Airway epithelial cell (primary cell): ENCODE measurements around the gene MXRA7. TPM values are rescaled to one million over a fixed set of nuclear protein-coding genes. Genes with fewer than 3 reads are reported as not detected.

Experiments used
- total RNA-seq: library from RNA; depleted of rRNA; stranded (reverse); fragments of >200 nt; gene quantifications from 2 replicates; pipeline ENCODE4 v1.2.3, GENCODE V29; 2015

MXRA7 gene, protein sequence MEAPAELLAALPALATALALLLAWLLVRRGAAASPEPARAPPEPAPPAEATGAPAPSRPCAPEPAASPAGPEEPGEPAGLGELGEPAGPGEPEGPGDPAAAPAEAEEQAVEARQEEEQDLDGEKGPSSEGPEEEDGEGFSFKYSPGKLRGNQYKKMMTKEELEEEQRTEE
- 73.4 and 101 TPM in 2 replicates for total RNA-seq

DNA sequence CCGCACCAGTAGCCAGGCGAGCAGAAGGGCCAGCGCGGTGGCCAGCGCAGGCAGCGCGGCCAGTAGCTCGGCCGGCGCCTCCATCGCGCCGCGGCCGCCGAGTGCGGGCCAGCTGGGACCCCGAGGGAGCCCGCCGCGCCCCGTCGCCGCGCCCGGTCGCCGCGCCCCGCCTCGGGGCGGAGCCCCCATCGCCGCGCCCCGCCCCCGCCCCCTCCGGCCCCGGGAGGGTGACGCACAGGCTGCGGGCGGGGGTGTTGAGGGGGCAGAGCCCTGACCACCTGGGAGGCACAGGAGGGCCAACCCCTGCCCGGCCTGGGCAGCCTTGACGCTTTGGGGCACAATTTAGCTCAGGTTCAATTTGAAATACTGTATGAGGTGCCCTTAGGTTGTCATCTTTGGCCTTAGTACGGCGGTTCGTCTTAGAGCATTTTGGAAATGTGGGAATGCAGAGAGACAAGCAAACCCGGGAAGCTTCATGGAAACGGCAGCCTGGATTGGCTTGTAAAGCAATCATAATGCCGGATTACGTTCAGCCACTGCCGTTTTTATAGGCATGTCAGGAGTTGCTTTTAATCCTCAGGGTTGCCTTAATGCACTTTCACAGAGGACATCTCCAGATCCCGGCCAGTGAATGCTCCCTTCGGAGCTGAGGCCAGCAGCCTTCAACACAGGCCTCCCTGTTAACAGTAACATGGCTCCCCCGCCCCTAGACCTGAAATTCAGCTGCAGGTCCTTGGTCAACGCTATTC is at the start of gene MXRA7:
TSS of gene MXRA7 (minus strand) at position 103 of the 749 bp plus-strand sequence. CDS start at position 84, 19 bp downstream.

DNA sequence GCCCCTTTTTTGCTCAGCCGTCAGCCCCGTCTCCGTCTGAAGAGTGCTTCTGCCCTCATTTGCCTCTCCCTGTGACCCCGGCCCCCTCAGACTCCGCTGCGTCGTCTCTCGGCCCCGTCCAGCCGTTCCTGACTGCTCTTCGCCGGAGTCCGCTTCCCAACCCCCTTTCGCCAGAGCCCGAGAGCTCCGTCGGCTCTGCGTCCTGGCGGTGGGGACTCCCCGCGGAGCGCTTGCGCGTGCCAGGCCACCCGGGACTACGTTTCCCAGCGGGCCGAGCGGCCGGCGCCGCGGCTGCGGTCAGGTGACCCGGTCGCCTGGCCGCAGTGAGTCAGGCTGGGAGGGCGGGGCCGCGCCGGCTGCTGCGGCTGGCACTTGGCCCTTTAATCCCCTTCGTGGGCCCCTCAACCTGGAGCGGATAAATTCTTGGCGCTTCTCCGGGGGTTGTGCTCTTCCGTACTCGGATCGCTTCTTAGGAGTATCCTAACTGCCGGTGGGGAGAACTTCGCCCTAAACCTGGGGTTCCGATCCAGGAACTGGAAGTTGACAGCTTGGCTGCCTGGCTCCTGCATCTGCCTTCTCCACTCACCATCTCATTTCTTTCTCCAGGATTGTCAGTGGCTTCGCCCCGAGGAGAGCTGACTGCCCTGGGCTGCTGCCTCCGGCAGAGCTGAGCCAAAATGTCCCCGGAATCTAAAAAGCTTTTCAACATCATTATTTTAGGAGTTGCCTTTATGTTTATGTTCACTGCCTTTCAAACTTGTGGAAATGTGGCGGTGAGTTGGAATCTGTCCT is 27.1 kb upstream of the MXRA7 start, which contains the start of gene MFSD11:
TSS of gene MFSD11 (plus strand) at position 444 of the 792 bp plus-strand sequence. CDS start at position 678, 234 bp downstream.

DNA sequence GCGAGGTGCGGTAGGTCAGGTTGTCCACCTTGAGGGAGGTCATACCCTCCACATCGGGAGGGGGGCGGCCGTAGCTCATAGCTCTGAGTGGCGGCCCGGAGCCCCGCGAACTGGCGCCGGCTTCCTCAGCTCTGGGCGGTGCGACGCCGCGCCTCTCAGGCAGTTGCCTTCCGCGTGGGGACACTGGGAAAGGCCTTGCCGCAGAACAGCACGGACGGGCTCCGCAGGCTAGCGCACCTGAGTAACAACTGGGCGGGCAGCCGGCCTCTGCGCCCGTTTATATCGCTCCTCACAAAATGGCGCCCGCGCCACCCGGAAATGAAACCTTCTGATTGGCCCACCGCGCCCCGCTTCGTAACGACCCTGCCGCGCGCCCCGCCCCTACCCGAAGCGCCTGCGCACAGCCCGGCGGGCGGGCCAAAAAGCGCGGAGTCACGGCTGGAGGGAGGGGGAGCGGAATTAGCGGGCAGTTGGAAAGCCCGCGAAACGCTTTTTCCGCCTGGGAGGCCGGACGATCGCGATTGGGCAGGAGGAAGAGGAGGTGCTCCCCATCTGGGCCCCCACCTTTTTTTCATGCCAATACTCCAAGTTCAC is 26.4 kb upstream of the MXRA7 start, which contains the start of gene SRSF2:
TSS of gene SRSF2 (minus strand) at position 250 of the 594 bp plus-strand sequence. CDS start at position 79, 171 bp downstream.

DNA sequence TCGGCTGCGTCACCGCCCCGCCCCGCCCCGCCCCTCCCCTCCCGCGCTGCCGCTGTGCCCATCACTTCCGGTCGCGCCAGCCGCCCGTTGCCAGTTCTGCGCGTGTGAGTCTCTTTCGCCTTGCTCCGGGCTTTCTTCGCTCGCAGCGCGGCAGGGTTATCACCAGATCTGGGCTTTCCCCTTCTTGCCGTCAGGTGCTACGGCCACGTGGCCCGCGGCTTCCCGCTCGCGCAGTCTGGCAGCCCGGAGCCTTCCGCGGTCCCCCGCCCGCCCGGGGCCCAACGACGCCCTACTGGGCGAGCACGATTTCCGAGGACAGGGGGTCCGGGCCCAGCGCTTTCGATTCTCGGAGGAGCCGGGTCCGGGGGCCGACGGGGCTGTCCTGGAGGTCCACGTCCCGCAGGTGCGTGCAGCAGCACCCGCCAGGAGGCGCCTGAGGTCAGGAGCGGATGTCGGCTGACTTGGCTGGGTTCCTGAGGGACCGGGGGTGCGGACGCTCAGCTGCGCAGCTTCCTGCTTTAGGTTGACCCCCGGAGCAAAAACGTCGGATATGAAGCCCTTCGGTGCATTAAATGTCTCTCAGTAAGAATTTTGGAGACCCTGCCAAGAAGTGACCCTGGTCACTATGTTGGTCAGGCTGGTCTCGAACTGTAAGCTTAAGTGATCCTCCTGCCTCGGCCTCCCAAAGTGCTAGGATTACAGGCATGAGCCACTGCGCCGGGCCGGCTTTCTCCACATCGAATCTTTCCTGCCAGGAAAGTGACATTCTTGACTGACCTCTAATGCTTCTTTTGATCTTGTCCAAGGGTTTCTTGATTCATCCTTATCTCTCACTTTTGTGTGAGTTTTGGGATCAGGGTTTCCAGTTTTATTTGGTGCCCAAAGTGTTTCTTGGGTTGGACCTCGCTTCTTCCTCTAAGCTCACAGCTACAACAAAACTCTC is 16.3 kb upstream of the MXRA7 start, which contains the start of gene METTL23:
TSS of gene METTL23 (plus strand) at position 64 of the 943 bp plus-strand sequence. CDS start 2,872 bp downstream, outside the sequence.

DNA sequence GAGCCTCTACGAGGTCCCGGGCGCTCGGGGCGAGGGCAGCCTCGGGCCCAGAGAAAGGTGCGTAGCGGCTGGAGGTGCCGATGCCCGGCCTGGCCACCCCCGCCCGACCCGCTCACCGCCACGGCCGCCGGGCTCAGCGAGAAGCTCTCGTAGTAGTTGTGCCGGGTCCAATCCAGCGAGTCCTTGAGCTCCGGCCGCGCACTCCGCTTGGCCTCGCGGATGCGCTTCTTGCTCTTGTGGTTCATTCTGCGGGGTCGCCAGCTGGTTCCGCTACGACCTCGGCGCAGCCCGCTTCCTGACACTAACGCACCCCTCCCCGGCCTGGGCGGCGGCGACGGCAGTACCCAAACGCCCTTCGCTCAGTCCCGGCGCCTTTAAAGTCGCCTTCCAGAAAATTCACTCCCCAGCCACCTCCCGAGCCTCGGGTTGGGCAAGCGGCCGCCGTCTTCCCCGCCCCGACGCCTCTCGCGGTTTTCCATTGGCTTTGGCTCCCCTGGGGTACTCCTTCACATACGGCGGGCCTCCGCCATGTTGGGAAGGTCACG is 15.5 kb upstream of the MXRA7 start, which contains the start of gene JMJD6:
TSS of gene JMJD6 (minus strand) at position 376 of the 545 bp plus-strand sequence. CDS start at position 245, 131 bp downstream.

DNA sequence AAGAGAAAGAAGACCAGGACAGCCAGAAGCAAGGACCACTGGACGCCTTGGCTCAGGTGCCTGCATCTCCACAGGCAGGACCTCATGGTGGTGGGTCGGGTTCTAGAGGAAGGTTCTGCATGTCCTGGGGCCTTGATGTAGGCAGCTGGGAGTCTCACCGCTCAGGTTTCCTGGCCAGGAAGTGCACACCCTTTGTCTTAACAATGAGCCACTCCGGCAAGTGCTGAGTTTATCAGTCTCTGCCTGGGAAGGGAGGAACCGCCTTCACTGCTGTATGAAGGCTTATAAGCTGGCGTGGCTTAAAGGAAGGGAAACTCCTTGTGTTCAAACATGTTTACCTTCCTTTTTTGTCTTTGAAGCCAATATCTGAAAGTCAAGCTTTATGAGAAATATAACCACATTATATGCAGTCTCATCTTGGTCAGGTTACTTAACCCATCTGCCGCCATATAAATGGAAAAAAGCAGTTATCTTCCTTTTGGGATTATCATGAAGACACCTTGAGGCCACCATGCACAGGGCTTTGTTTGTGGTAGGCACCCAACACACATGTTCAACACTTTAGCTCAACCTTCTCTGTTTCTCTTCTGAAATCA is 67.1 kb downstream of the MXRA7 start, which contains the start of gene ST6GALNAC1:
TSS of gene ST6GALNAC1 (minus strand) at position 205 of the 596 bp plus-strand sequence. CDS start at position 86, 119 bp downstream.

Other genes starting within 250 kb of the MXRA7 start
- not detected in 2 replicates for gene AANAT, start 243.4 kb downstream of the MXRA7 start, total RNA-seq
- 31.3 and 39.7 TPM in 2 replicates for gene RHBDF2, start 209.5 kb downstream of the MXRA7 start, total RNA-seq
- 9.9 and 11.1 TPM in 2 replicates for gene CYGB, start 173.3 kb downstream of the MXRA7 start, total RNA-seq
- gene PRCD, start 170.9 kb downstream of the MXRA7 start, total RNA-seq, result 0.35 and 1.6 TPM in 2 replicates
- gene ST6GALNAC2, start 125.1 kb downstream of the MXRA7 start, total RNA-seq, result 62.2 and 86.3 TPM in 2 replicates
- 9.9 and 12.2 TPM in 2 replicates for gene ST6GALNAC1, start 67.2 kb downstream of the MXRA7 start, total RNA-seq
- 21.1 and 22.1 TPM in 2 replicates for gene JMJD6, start 15.6 kb upstream of the MXRA7 start, total RNA-seq
- 30.8 and 37.0 TPM in 2 replicates for gene METTL23, start 15.9 kb upstream of the MXRA7 start, total RNA-seq
- gene SRSF2, start 26.4 kb upstream of the MXRA7 start, total RNA-seq, result 301 and 303 TPM in 2 replicates
- gene MFSD11, start 27.2 kb upstream of the MXRA7 start, total RNA-seq, result 13.1 and 15.1 TPM in 2 replicates
- 0.09 and 0.14 TPM in 2 replicates for gene MGAT5B, start 157.4 kb upstream of the MXRA7 start, total RNA-seq